ENCODE measurements around the gene HMX2.

Gene HMX2

DNA sequence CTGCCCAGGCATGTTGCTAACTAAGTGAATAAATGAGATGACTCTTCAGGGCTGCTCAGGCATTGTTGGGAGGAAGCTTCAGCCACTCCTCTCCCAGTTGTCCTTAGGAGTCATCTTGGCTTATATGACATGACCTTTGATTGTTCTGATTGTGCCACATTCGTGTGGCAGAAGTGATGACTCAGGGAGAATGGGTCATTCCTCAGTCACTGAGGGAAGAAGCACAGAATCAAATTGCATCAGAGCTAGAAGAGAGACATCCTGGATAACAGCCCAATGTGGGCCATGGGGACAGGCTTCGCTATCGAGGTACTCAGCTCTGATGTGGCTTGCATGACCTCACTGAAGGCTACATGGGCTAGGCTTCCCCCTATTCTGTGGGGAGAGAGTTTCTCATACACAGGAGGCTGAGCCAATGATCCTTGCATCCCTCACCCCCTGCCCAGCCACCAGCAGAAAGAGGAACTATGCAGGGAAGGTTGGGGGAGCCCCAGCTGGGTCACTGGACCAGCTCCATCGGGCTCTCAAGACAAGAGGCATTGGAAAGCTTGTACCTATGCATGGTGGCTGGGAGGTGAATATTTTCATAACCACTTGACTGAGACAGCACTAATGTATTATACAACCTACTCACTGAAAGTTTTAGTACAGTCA, 18.2 kb upstream of the HMX2 start:
- H3K36me3 ChIP-seq (ENCODE audit: control insufficient read depth, insufficient read depth, low read length), result no peaks in the 10 kb centered on the region
- peaks cover 39% of the 10 kb centered on the region for H3K27me3 ChIP-seq (replicated peaks; ENCODE audit: control insufficient read depth, insufficient read depth, low read length, poor library complexity, severe bottlenecking)

DNA sequence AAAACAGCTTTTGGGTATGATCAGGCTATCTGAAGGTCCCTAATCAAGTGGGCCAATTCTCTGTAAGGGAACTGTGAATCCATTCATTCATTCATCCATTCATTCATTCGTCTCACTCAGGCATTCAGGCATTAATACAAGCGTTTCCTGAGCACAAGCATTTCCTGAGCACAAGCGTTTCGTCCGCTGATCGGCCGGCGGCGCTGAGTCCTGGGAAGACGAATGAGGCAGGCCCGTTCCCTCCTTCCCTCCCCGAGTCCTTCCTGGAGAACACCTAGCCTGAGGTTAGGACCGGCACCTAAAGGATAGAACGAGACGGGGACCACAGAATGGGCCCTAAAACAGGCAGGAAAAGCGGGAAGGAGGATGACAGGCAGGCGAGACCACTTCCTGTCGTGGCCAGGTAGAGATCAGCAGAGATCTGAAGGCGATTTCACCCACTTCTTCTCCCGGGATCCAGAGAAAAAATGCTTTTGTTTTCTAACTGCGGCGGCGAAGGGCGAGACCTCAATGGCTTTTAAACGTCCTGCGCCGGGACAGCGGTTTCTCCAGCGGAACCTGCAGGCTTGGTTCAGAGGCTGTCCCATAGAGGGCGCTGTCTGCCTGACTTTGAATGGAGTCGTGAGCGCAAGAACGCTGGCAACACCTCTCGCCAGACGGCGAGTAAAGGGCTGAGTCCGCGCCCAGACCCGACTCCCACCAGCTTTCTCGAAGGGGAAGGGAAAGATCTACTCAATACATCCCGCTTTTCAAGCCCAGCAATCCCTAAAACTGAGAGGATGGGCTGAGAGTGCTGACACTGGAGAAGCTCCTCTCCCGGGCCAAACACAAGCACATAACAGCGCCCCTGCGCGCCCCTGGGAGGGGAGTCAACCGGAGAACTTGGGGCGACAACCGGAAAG, 15.1 kb upstream of the HMX2 start:
- peak overlapping the region; percentile 33 for H3K4me3 ChIP-seq (ENCODE audit: insufficient read depth, low read depth, low read length, poor library complexity, severe bottlenecking)
- DNase-seq, result peak; percentile 64 to 77 (median 69)
- no peak overlapping the region for H3K27ac ChIP-seq (ENCODE audit: insufficient read depth, low read length, poor library complexity, severe bottlenecking)
- H3K4me1 ChIP-seq (ENCODE audit: control insufficient read depth, insufficient read depth, low read length, poor library complexity, severe bottlenecking), result peaks cover 48% of the 10 kb centered on the region
- H3K27me3 ChIP-seq (replicated peaks; ENCODE audit: control insufficient read depth, insufficient read depth, low read length, poor library complexity, severe bottlenecking), result peaks cover 70% of the 10 kb centered on the region
- no peaks in the 10 kb centered on the region for H3K36me3 ChIP-seq (ENCODE audit: control insufficient read depth, insufficient read depth, low read length)
- H3K9me3 ChIP-seq (ENCODE audit: control insufficient read depth, low read length), result no peaks in the 10 kb centered on the region

More for the DNA sequence above, 18.2 kb upstream of the HMX2 start:
- H3K9me3 ChIP-seq (ENCODE audit: control insufficient read depth, low read length), result no peaks in the 10 kb centered on the region
- peaks cover 21% of the 10 kb centered on the region for H3K4me1 ChIP-seq (ENCODE audit: control insufficient read depth, insufficient read depth, low read length, poor library complexity, severe bottlenecking)
- H3K4me3 ChIP-seq (ENCODE audit: insufficient read depth, low read depth, low read length, poor library complexity, severe bottlenecking), result no peak overlapping the region
- H3K27ac ChIP-seq (ENCODE audit: insufficient read depth, low read length, poor library complexity, severe bottlenecking), result no peak overlapping the region
- no peak for DNase-seq

DNA sequence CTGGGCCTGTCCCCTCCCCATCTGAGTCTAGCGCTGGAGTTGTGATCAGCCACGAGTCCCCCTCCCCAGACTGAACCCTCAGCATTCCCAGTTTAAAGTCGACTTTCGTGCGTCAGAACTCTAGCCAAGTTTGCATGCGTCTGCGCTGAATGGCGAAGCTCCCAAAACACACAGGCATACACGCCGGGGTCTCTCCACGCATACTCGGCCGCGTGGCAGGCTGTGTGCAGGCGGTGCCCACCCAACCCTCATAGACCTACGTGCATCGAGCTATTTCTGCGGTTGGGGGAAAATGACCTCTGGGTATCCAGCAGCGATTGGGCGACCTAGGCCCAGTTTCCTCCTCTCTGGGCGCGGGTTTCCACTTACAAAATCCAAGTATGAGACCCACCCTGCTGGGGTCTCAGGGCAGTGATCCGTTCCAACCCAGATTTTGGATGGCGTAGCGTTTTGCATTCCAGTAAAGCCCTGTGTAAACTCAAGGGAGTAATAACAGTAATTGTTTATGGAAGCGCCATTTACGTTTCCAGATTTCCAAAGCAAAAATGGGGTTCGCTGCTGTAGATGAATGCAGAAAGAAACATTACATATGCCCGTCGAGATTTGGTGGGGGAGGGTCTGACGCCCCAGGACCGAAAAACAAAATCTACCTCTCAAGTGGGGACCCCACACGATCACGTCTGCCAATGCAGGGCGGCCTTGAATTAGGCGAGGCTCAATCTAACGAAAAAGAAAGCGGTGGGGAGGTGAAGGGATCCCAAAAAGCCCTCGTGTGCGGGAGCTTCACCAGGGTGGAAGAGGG, 14.2 kb upstream of the HMX2 start:
- no peak overlapping the region for H3K4me3 ChIP-seq (ENCODE audit: insufficient read depth, low read depth, low read length, poor library complexity, severe bottlenecking)
- H3K9me3 ChIP-seq (ENCODE audit: control insufficient read depth, low read length), result no peaks in the 10 kb centered on the region
- no peak for DNase-seq
- peaks cover 76% of the 10 kb centered on the region for H3K27me3 ChIP-seq (replicated peaks; ENCODE audit: control insufficient read depth, insufficient read depth, low read length, poor library complexity, severe bottlenecking)
- H3K36me3 ChIP-seq (ENCODE audit: control insufficient read depth, insufficient read depth, low read length), result no peaks in the 10 kb centered on the region
- no peak overlapping the region for H3K27ac ChIP-seq (ENCODE audit: insufficient read depth, low read length, poor library complexity, severe bottlenecking)
- H3K4me1 ChIP-seq (ENCODE audit: control insufficient read depth, insufficient read depth, low read length, poor library complexity, severe bottlenecking), result peaks cover 49% of the 10 kb centered on the region

DNA sequence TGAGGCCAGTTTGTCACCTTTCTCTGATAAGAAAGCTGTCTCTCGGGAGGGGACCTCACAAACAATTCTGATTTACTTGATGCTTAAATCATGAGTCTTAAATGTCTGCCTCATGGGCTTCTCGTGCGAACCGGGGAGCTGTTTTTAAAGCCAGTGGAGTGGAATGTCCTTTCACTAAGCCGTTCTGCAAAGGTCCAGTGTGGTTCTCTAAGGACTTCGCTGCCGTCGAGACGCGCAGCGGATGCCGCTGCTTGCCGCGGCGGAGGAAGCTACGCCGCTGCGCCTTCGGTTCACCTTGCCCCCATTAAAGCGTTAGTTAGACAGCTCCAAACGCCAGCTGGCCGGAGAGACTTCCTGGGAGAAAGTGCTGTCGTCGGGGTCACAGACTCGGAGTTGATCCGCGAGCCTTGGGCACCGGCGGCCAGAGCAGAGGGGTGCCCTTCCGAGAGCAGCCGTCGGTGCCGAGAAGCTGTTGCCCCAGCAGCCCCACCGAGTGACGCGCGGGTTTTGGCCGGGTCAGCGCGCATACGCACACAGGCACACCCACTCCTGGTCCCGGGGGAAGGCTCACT, 13.5 kb upstream of the HMX2 start:
- H3K36me3 ChIP-seq (ENCODE audit: control insufficient read depth, insufficient read depth, low read length), result no peaks in the 10 kb centered on the region
- no peaks in the 10 kb centered on the region for H3K9me3 ChIP-seq (ENCODE audit: control insufficient read depth, low read length)
- no peak overlapping the region for H3K27ac ChIP-seq (ENCODE audit: insufficient read depth, low read length, poor library complexity, severe bottlenecking)
- peak overlapping the region; percentile 68 for H3K4me3 ChIP-seq (ENCODE audit: insufficient read depth, low read depth, low read length, poor library complexity, severe bottlenecking)
- H3K4me1 ChIP-seq (ENCODE audit: control insufficient read depth, insufficient read depth, low read length, poor library complexity, severe bottlenecking), result peaks cover 51% of the 10 kb centered on the region
- DNase-seq, result no peak
- peaks cover 79% of the 10 kb centered on the region for H3K27me3 ChIP-seq (replicated peaks; ENCODE audit: control insufficient read depth, insufficient read depth, low read length, poor library complexity, severe bottlenecking)

DNA sequence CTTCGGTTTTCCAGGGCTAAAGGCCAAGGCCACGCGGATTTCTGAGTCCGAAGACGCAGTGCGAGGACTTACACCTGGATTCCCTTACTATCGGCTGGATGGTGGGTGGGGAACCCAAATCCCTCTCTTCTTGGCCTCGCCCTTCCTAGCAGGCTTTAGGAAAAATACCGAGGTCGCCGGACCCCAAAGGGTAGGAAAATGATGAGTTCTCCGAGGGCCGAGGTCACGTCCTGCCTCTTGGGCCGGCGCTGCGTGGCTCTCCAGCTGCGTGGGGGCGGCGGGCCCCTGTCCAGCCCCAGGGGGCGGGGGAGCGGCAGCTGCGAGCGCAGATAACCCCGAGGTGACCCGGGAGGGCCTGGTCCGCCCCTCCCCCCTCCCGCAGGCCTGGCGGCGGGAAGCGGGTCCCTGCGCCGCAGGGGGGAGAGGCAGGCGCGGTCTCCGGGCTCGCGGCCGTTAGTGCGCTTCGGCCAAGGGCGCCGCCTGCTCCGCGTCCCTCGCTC, 13.0 kb upstream of the HMX2 start:
- Histone ChIP-seq H3K4me3 (ENCODE audit: insufficient read depth, low read depth, low read length, poor library complexity, severe bottlenecking) (peak overlapping the region; percentile 68), H3K4me1 (ENCODE audit: control insufficient read depth, insufficient read depth, low read length, poor library complexity, severe bottlenecking) (peaks cover 57% of the 10 kb centered on the region)
- DNase-seq, result no peak

DNA sequence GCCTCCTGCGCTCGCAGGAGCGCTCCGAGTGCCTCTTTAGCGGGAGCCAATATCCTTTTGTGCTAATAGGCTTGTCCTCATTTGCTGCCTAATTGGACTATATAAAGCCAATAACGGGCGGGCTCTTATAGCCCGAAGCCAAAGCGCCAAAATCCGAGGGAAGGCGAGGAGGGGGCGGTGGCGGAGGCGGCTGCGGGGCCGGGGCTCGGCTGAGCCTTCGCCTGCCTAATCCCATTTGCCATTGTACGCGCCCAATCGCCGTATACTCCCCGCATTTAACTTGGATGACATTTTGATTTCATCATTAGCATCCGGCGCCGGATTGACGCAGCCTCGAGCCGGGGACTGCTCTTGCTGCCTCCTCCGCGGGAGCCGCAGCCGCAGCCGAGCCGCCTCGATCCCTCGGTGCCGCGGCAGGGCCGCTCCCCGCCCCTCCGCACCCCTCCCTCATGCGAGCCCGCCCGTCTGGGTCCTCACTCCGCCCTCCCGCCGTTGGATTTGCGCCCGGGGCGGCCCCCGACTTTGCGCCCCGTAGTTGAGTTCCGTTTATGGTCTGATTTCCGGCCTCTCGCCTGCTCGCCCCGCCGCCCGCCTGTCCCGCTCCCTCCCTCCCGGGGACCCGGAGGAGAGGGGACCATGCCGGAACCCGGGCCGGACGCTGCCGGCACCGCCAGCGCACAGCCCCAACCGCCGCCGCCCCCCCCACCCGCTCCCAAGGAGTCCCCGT, 12.4 kb upstream of the HMX2 start, which contains the start of gene HMX3:
TSS of gene HMX3 (plus strand) at position 556 of the 727 bp plus-strand sequence. CDS start at position 637, 81 bp downstream.
- H3K36me3 ChIP-seq (ENCODE audit: control insufficient read depth, insufficient read depth, low read length), result no peaks in the 10 kb centered on the region
- no peak within 1 kb of the TSS for H3K27ac ChIP-seq (ENCODE audit: insufficient read depth, low read length, poor library complexity, severe bottlenecking)
- peak in 1 of 3 donors; percentile 18 for DNase-seq
- peaks cover 86% of the 10 kb centered on the region for H3K27me3 ChIP-seq (replicated peaks; ENCODE audit: control insufficient read depth, insufficient read depth, low read length, poor library complexity, severe bottlenecking)
- peaks cover 61% of the 10 kb centered on the region for H3K4me1 ChIP-seq (ENCODE audit: control insufficient read depth, insufficient read depth, low read length, poor library complexity, severe bottlenecking)
- peak within 1 kb of the TSS; percentile 68 for H3K4me3 ChIP-seq (ENCODE audit: insufficient read depth, low read depth, low read length, poor library complexity, severe bottlenecking)
- H3K9me3 ChIP-seq (ENCODE audit: control insufficient read depth, low read length), result no peaks in the 10 kb centered on the region

More for the DNA sequence above, 13.0 kb upstream of the HMX2 start:
- Histone ChIP-seq H3K27me3 (replicated peaks; ENCODE audit: control insufficient read depth, insufficient read depth, low read length, poor library complexity, severe bottlenecking) (peaks cover 84% of the 10 kb centered on the region), H3K27ac (ENCODE audit: insufficient read depth, low read length, poor library complexity, severe bottlenecking) (no peak overlapping the region), H3K9me3 (ENCODE audit: control insufficient read depth, low read length) (no peaks in the 10 kb centered on the region), H3K36me3 (ENCODE audit: control insufficient read depth, insufficient read depth, low read length) (no peaks in the 10 kb centered on the region)

DNA sequence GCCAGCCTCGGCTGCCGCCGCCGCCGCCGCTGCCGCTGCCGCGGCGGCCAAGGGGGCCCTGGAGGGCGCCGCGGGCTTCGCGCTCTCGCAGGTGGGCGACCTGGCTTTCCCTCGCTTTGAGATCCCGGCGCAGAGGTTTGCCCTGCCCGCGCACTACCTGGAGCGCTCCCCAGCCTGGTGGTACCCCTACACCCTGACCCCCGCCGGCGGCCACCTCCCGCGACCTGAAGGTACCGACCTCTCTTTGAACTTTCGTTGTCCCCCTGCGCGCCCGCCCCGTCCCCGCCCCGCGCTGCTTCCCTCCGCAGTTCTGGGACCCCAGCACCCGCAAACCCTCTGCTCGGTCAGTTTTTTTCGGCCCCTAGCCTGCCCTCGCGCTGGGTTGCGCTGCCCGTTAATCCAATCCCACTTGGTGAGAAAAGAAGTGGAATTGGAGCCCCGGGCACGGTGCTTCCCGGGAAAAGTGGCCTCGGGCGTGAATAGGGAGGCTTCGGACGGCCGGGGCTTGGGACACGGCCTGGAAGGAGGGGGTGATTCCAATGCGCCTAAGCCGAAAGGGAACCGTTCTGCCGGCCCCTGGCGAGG, 11.6 kb upstream of the HMX2 start:
- H3K36me3 ChIP-seq (ENCODE audit: control insufficient read depth, insufficient read depth, low read length), result no peaks in the 10 kb centered on the region
- no peaks in the 10 kb centered on the region for H3K9me3 ChIP-seq (ENCODE audit: control insufficient read depth, low read length)
- no peak for DNase-seq
- peaks cover 61% of the 10 kb centered on the region for H3K4me1 ChIP-seq (ENCODE audit: control insufficient read depth, insufficient read depth, low read length, poor library complexity, severe bottlenecking)
- no peak overlapping the region for H3K27ac ChIP-seq (ENCODE audit: insufficient read depth, low read length, poor library complexity, severe bottlenecking)
- H3K4me3 ChIP-seq (ENCODE audit: insufficient read depth, low read depth, low read length, poor library complexity, severe bottlenecking), result no peak overlapping the region
- peaks cover 93% of the 10 kb centered on the region for H3K27me3 ChIP-seq (replicated peaks; ENCODE audit: control insufficient read depth, insufficient read depth, low read length, poor library complexity, severe bottlenecking)

DNA sequence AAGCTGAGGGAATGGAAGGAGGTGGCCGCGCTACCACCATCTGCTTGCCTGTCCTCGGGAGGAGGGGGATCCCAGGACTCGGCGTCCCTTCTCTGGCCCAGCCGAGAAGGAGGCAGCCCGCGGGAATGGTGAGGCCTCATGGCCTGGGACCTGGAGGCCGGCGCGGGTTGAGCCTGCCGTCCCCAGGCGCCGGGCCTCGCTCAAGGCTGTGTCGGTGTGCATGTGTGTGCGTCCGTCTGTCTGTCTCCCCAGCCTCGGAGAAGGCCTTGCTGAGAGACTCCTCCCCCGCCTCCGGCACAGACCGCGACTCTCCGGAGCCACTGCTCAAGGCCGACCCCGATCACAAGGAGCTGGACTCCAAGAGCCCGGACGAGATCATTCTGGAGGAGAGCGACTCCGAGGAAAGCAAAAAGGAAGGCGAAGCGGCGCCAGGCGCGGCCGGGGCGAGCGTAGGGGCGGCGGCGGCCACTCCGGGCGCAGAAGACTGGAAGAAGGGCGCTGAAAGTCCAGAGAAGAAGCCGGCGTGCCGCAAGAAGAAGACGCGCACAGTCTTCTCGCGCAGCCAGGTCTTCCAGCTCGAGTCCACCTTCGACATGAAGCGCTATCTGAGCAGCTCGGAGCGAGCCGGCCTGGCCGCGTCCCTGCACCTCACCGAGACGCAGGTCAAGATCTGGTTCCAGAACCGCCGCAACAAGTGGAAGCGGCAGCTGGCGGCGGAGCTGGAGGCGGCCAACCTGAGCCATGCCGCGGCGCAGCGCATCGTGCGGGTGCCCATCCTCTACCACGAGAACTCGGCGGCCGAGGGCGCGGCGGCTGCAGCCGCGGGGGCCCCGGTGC, 10.9 kb upstream of the HMX2 start:
- H3K4me3 ChIP-seq (ENCODE audit: insufficient read depth, low read depth, low read length, poor library complexity, severe bottlenecking), result peak overlapping the region; percentile 51
- H3K4me1 ChIP-seq (ENCODE audit: control insufficient read depth, insufficient read depth, low read length, poor library complexity, severe bottlenecking), result peaks cover 63% of the 10 kb centered on the region
- H3K27me3 ChIP-seq (replicated peaks; ENCODE audit: control insufficient read depth, insufficient read depth, low read length, poor library complexity, severe bottlenecking), result peaks cover 94% of the 10 kb centered on the region
- DNase-seq, result no peak
- no peak overlapping the region for H3K27ac ChIP-seq (ENCODE audit: insufficient read depth, low read length, poor library complexity, severe bottlenecking)
- H3K9me3 ChIP-seq (ENCODE audit: control insufficient read depth, low read length), result no peaks in the 10 kb centered on the region
- H3K36me3 ChIP-seq (ENCODE audit: control insufficient read depth, insufficient read depth, low read length), result no peaks in the 10 kb centered on the region
